ENCODE results near the gene LIMK2.
"Not testable (repeated sequence)": the region's sequence is repeated elsewhere in the genome, so short reads cannot be mapped to it uniquely, and the experiment has no call there.

Gene LIMK2

GRCh38 chr22:31211862-31212730 lies at the start of gene LIMK2:
Gene LIMK2, plus strand, starts transcription at chr22:31212298. Its CDS starts 111 bp downstream, at chr22:31212409.
- peak; percentile 90 for DNase-seq (ENCODE audit: low spot score)

- DNase-seq (ENCODE audit: low spot score), result no peak
Measured at GRCh38 chr22:31170971-31171370, 41.1 kb upstream of the LIMK2 start.

DNA sequence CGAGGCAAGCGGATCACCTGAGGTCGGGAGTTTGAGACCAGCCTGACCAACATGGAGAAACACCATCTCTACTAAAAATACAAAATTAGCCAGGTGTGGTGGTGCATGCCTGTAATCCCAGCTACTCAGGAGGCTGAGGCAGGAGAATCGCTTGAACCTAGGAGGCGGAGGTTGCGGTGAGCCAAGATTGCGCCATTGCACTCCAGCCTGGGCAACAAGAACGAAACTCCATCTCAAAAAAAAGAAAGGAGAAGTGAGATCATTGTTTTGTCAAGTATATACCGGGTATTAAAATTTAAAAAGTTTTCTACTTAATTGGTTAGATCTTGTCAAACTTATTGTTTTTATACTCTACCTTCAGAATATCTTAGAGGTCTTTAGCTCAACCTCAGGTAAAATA lies 40.4 kb upstream of the LIMK2 start:
- not testable (repeated sequence) for DNase-seq (ENCODE audit: low spot score)

GRCh38 chr22:31173386-31174145 lies 38.5 kb upstream of the LIMK2 start:
- peak; percentile 91 for DNase-seq (ENCODE audit: low spot score)

- no peak for DNase-seq (ENCODE audit: low spot score)
Measured at GRCh38 chr22:31176923-31177322, 35.2 kb upstream of the LIMK2 start.

DNA sequence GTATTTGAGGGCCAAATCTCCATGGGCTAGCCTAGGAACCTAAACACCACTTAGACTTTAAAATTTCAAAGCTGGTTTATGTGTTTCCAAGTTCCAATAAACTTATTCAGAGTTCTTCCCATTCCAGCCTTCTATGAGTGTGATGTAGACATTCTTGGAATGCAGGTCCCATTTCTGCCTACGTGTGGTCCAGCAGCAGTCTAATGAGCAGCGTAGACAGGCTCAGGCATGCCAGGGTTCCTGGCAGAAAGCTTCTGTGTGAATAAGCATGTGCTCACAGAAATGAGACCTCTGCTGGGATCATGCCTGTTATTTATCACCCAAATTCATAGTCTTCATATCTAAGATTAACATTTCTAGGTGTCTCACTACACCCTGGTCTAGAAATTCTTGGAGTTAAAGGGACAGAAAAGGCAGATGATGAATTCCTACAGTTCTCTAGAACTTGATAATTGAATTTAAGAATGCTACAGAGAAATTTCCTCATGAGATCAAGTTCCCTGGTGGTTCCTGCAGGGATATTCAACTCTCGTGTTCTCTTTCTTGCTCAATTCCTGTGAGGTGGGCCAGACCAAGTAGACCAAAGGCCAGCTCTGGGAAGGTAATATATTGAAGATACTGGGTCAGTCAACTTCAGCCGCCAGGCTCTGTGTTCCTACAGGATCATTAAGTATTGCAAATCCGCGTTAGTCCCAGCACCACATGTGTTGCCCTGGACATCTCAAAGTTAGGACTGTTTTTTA lies 34.5 kb upstream of the LIMK2 start:
- no peak for DNase-seq (ENCODE audit: low spot score)

- no peak for DNase-seq (ENCODE audit: low spot score)
Measured at GRCh38 chr22:31178859-31179258, 33.2 kb upstream of the LIMK2 start.

DNA sequence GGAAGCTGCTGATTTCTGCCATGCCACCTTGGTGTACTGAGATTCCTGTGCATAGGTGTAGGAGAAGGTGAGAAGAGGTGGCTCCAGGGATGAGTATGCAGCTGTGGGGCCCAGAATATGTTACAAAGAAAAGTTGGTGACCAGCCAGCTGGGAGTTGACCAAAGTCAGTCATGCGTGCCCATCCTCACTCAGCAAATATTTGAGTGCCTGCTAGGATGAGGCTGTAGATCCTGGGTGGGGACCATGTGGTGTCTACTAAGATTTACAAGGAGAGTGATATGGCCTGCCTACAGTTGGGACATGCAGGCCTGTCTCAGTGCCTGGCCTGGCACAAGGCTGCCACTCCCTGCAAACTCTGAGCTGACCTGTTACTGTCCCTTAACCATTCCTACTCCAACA lies 32.8 kb upstream of the LIMK2 start:
- DNase-seq (ENCODE audit: low spot score), result no peak

DNA sequence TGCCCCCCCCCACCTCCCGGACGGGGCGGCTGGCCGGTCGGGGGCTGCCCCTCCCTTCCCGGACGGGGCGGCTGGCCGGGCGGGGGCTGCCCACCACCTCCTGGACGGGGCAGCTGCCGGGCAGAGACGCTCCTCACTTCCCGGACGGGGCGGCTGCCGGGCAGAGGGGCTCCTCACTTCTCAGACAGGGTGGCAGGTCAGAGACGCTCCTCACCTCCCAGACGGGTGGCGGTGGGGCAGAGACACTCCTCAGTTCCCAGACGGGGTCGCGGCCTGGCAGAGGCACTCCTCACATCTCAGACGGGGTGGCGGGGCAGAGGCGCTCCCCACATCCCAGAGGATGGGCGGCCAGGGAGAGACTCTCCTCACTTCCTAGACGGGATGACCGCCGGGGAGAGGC lies 28.1 kb upstream of the LIMK2 start:
- no peak for DNase-seq (ENCODE audit: low spot score)

- DNase-seq (ENCODE audit: low spot score), result no peak
Measured at GRCh38 chr22:31185056-31185455, 27.0 kb upstream of the LIMK2 start.

DNA sequence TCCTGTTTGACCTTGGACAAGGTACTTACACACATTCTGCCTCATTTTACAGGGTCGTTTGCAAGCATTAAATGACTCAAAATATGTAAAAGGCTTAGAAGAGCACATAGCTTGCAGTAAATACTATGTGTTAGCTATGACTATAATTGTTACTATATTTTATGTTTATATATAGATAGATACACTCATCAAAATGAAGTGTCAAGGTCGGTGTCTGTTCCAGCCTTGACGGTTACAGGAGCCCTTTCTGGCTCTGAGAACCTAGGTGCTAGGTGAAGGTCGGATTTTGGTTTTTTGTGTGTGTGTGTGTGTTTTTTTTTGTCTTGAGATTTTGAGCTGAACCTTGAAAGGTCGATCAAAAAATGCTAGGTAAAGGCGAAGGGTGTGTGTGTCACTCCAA lies 24.5 kb upstream of the LIMK2 start:
- DNase-seq (ENCODE audit: low spot score), result no peak

- no peak for DNase-seq (ENCODE audit: low spot score)
Measured at GRCh38 chr22:31192513-31192912, 19.6 kb upstream of the LIMK2 start.

DNA sequence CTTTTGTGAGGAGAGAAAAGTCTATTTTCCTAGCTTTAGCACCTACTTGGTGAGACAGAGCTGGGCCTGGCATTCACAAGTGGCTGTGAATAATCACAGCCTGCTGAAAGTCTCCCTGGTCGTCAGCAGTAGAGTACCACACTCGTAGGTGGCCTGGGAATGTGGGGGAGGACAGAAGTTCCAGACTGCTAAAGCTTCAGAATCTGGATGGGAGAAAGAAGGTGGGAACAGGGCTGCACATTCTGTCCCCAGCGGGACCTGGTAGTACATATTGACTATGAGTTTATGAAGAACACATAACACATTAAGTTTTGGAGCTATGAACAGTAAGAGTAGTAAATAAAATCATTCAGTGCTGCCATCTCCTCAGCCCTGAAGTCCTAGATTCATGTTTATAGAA lies 19.0 kb upstream of the LIMK2 start:
- no peak for DNase-seq (ENCODE audit: low spot score)

- DNase-seq (ENCODE audit: low spot score), result not testable (repeated sequence)
Measured at GRCh38 chr22:31194681-31195080, 17.4 kb upstream of the LIMK2 start.

DNA sequence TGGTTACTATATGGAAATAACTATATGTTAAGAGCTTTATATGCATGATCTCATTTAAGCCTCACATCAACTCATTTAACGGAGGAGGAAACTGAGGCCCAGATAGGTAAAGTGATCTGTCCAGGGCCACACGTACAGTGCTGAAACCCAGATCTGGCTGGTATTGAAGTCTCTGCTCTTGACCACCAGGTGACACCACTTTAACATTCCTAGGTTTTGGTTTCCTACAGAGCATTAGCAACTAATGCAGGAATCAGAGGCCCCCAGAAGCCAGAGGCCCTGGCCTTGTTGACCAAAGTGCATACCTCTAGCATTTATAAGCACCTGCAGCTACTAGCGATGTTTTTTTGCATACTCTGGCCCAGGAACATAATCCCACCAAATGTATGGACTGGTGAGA lies 12.9 kb upstream of the LIMK2 start:
- no peak for DNase-seq (ENCODE audit: low spot score)

- DNase-seq (ENCODE audit: low spot score), result not testable (repeated sequence)
Measured at GRCh38 chr22:31204352-31204984, 7.6 kb upstream of the LIMK2 start.

DNA sequence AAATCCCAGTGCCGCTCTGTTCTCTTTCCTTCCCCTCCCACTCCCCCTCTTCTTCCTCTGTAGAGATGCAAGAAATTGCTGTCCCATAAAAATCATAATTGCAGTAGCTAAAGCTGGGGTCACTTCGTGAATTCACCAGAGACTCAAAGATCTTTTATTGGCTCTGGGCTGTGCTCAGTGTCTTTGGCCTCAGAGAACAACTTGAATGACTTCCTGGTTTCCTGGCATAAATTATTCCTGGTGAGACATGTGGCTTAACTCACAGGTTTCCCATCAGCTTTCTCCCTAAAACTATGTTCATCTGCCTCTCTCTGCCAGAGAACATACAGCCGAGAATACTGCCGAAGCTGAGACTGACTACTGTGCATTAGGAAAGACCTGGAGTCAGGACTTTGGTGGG lies 7.0 kb upstream of the LIMK2 start:
- not testable (repeated sequence) for DNase-seq (ENCODE audit: low spot score)

DNA sequence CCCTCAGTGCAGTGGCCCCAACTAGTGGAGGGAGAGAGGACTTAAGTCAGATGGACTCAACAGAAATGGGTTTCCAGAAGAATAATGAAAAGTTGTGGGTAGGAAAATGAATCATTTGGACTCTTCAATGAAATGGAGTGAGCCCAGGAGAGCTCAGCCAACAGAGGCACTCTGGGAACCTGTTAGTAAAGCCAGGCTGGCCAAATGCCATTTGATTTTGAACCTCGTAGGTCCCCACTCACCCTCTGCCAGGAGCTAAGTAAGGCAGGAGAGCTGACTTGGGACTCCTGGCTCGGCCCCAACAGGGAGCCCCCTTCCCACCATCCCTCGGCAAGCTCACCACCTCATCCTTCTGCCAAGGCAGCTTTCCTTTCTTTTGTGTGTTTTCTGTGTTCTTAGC lies 5.6 kb upstream of the LIMK2 start:
- not testable (repeated sequence) for DNase-seq (ENCODE audit: low spot score)

DNA sequence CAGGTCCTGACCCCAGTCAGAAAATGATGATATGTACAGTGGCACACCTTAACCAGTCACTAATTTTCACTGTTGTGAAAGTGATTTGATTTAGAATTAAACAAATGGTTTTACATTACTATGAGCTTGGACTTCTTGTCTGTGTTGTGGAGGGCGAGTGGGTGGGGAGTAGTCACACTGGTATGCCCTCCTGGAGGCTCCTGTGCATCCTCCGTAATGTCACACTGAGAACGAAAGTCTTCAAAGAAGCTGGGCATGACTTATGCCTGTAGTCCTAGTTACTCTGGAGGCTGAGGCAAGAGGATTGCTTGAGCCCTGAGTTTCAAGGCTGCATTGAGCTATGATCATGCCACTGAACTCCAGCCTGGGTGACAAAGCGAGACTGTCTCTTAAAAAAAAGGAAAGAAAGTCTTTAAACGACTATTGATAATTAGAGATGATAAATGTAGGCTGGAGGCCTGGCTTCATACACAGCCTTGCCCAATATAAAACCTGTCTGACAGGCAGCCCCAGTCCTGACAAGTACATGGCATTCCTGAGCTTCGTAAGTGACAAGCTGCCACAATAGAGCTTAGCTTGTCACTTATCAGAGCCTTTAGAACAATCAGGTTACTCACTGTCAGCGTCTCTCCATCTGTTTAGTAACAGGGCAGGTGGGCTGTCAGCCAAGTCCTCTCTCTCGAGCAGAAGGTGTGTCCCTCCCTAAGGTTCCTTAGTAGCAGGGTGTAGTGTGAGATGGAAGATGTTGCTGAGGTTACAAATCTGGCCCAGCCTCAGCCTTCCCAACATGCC lies 5.0 kb upstream of the LIMK2 start:
- no peak for DNase-seq (ENCODE audit: low spot score)

DNA sequence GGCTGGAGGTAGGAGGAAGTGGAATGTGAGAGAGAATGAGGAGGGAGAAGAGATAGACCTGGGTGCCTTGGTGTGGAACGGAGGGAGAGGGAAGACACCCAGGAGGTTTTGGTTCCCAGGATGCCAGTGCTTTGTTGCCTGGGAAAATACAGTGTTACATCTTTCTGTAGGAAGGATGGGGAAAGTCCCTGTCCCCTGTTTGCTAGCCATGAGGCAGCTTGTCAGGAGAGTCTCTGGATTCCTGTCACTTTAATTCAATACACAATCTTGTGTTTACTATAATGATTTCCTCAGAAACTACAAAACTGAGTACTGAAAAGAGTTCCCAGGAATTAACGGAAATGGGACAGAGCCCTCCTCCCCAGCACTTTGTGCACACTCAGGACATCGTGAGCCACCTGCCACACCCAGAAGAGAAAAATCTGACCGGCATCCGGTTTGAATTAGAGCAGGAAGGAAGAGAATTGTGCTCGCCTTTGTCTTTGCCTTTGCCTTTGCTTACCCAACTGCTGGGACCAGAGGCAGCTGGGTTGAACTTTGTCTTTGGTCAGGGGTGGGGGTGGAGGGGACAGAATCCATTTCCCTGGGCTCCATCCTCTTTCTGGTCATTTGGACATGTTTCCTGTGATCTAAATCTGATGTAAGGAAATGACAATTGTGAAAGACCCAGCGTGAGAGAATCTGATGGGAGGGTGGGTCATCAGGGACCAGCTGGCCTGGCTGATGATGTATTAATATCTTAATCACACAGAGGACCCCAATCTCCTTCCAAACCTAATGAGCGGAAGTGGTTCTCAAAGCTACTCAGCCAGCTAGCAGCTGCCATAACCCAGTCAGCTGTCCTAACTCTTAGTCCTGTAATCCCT lies 1.3 kb upstream of the LIMK2 start:
- peak; percentile 93 for DNase-seq (ENCODE audit: low spot score)
